Suprapubic skin (tissue), 4 donors: Measurements from ENCODE around the gene SLK.

Source experiments
- EP300 ChIP-seq: sonication (generic); formaldehyde crosslinking; IDR thresholded peaks from one replicate; pipeline ENCODE4 v1.6.1; 2017; ENCODE audit warnings: antibody characterized with exemption
- POLR2AphosphoS5 ChIP-seq, 3 donors: sonication (generic); formaldehyde crosslinking; IDR thresholded peaks; one replicate each; pipeline ENCODE4 v1.6.1; 2017; ENCODE audit warnings: antibody characterized with exemption in 3 of 3
- TF ChIP-seq, protein P1 (sequence below), 2 donors: fragments of 200-600 bp in 1 of 2; fragments of 450-650 bp in 1 of 2; sonication (generic) in 1 of 2; IDR thresholded peaks; one replicate each; pipeline ENCODE4 v1.5.1; 2016 to 2019; ENCODE audit warnings: antibody characterized with exemption in 2 of 2, mild to moderate bottlenecking in 1 of 2, moderate library complexity in 1 of 2

DNA sequence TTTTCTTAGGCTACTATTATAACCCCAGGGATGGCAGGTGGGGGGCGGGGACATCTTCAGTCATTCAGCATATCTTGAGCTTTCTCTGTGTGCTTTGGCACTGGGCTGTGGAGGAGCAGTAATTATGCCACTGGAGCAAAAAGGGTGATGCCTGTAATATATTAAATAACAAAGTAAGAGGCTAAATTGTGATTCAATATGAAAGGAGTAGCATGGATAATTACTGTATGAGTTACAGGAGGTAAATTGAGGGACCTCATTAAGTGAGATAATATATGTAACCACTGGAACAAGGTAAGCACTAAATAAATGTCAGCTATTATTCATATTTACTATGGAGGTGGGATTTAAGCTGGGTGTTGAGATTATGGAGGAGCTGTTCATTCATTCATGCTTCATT, 45.7 kb upstream of the SLK start:
- TF ChIP-seq, protein P1, sequence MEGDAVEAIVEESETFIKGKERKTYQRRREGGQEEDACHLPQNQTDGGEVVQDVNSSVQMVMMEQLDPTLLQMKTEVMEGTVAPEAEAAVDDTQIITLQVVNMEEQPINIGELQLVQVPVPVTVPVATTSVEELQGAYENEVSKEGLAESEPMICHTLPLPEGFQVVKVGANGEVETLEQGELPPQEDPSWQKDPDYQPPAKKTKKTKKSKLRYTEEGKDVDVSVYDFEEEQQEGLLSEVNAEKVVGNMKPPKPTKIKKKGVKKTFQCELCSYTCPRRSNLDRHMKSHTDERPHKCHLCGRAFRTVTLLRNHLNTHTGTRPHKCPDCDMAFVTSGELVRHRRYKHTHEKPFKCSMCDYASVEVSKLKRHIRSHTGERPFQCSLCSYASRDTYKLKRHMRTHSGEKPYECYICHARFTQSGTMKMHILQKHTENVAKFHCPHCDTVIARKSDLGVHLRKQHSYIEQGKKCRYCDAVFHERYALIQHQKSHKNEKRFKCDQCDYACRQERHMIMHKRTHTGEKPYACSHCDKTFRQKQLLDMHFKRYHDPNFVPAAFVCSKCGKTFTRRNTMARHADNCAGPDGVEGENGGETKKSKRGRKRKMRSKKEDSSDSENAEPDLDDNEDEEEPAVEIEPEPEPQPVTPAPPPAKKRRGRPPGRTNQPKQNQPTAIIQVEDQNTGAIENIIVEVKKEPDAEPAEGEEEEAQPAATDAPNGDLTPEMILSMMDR (IDR thresholded peaks at IDR 0.05) = no peak
- TF ChIP-seq EP300 (no peak), POLR2AphosphoS5 (IDR thresholded peaks at IDR 0.05) (no peak)
